Caco-2 (cell line): Measurements from ENCODE around the gene PIGM. TPM values are rescaled to one million over a fixed set of nuclear protein-coding genes. Genes with fewer than 3 reads are reported as not detected.

Source experiments
- BruUV-seq: library from RNA; stranded (reverse); fragments of 400-500 nt; replicated peaks from 2 replicates; lab custom pipeline; 2021; lab: Mats Ljungman, UMichigan
- CTCF ChIA-PET: fragments of 300-600 bp; sonication (Branson Sonifier 250); formaldehyde crosslinking; loops from one replicate; lab custom pipeline; 2022; ENCODE audit warnings: antibody characterized with exemption; lab: Charles Lee
- POLR2A ChIA-PET: fragments of 300-600 bp; sonication (Branson Sonifier 250); formaldehyde crosslinking; loops from one replicate; lab custom pipeline; 2022; ENCODE audit warnings: antibody characterized with exemption; lab: Charles Lee
- DNase-seq, 2 experiments: peaks; one replicate each; pipeline versions ENCODE4 v3.0.0 to v3.0.0-alpha.2; 2020 to 2022
- H3K27me3 ChIP-seq: replicated peaks from 2 replicates; pipeline ENCODE4 v1.6.0; 2011; ENCODE audit warnings: low read length; ENCODE audit not compliant: control insufficient read depth, insufficient read depth
- H3K36me3 ChIP-seq: 2 replicates; pipeline ENCODE4 v1.5.1; 2011; ENCODE audit warnings: low read length; ENCODE audit not compliant: control insufficient read depth, insufficient read depth
- H3K4me1 ChIP-seq: fragments of 250-450 bp; sonication (Bioruptor Pico); 2 replicates; pipeline ENCODE4 v1.5.1; 2020; ENCODE audit warnings: mild to moderate bottlenecking
- H3K4me3 ChIP-seq: 2 replicates; pipeline ENCODE4 v1.5.1; 2011; ENCODE audit warnings: low read depth, mild to moderate bottlenecking, control low read depth, low read length
- H3K9me3 ChIP-seq: fragments of 250-450 bp; sonication (Bioruptor Pico); 2 replicates; pipeline ENCODE4 v1.5.1; 2020; ENCODE audit warnings: mild to moderate bottlenecking, moderate library complexity
- H3K27ac Mint-ChIP-seq: one replicate; pipeline ENCODE4 v1.8.0; 2022; ENCODE audit warnings: mixed read lengths; ENCODE audit not compliant: unreplicated experiment
- H3K27me3 Mint-ChIP-seq: one replicate; pipeline ENCODE4 v1.8.0; 2022; ENCODE audit warnings: mixed read lengths; ENCODE audit not compliant: insufficient read depth, unreplicated experiment
- H3K36me3 Mint-ChIP-seq: one replicate; pipeline ENCODE4 v1.8.0; 2022; ENCODE audit warnings: mild to moderate bottlenecking, mixed read lengths; ENCODE audit not compliant: insufficient read depth, unreplicated experiment
- H3K4me1 Mint-ChIP-seq: one replicate; pipeline ENCODE4 v1.8.0; 2022; ENCODE audit warnings: low read depth, mixed read lengths; ENCODE audit not compliant: unreplicated experiment
- H3K4me3 Mint-ChIP-seq: one replicate; pipeline ENCODE4 v1.8.0; 2022; ENCODE audit warnings: mild to moderate bottlenecking, moderate library complexity, mixed read lengths; ENCODE audit not compliant: unreplicated experiment
- H3K9me3 Mint-ChIP-seq: one replicate; pipeline ENCODE4 v1.8.0; 2022; ENCODE audit warnings: mixed read lengths; ENCODE audit not compliant: unreplicated experiment
- intact Hi-C: fragments of 100-400 bp; cut with micrococcal nuclease; formaldehyde crosslinking; loops from one replicate; pipeline ENCODE4 v1.10.0; 2022; ENCODE audit not compliant: unreplicated experiment
- total RNA-seq: library from RNA; stranded (reverse); gene quantifications from 2 replicates; pipeline ENCODE4 v1.2.3, GENCODE V29; 2022
- TF ChIP-seq, protein P1 (sequence below), 2 experiments: fragments of 200-600 bp in 1 of 2; IDR thresholded peaks; 1 replicate in 1 of 2; 2 replicates in 1 of 2; pipeline versions ENCODE4 v1.5.1 to v1.8.0; 2011 to 2022; ENCODE audit warnings: antibody characterized with exemption in 1 of 2, control low read depth in 1 of 2, inconsistent platforms in 1 of 2, low read depth in 1 of 2, low read length in 1 of 2, mild to moderate bottlenecking in 1 of 2, moderate library complexity in 1 of 2; ENCODE audit not compliant: insufficient read depth in 1 of 2, severe bottlenecking in 1 of 2, unreplicated experiment in 1 of 2

Gene PIGM
- total RNA-seq, 1 experiment from 2014 or later = 5.5 TPM

DNA sequence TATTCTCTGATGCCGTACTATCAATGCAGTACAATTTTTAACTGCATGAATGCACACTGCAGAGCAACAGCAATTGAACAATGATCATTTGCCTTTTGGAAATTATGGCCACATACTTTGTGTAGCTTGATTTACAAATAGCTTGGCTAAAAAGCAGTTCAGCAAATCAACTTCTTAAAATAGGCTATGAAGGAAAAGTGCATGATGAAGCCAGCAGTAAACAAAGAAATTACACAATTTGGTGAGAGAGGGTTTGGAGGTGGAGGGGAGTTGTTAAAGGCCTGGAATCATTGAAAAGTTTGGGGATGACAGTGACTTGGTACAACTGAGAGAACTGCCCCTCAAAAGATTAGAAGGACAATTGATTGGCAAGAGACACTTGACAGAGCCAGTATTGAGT lies 6.5 kb downstream of the PIGM start:
- CTCF ChIA-PET = no interaction called here
- Mint-ChIP-seq H3K27ac (no peak overlapping the region), H3K4me3 (no peak overlapping the region), H3K27me3 (peaks cover 10% of the 10 kb centered on the region), H3K36me3 (no peaks in the 10 kb centered on the region), H3K4me1 (peaks cover 3% of the 10 kb centered on the region), H3K9me3 (no peaks in the 10 kb centered on the region)
- intact Hi-C loops = no loop called here
- no TSS peak for BruUV-seq
- Histone ChIP-seq H3K4me1 (peaks cover 3% of the 10 kb centered on the region), H3K27me3 (no peaks in the 10 kb centered on the region), H3K4me3 (no peak overlapping the region), H3K36me3 (no peaks in the 10 kb centered on the region), H3K9me3 (no peaks in the 10 kb centered on the region)
- TF ChIP-seq, protein P1, sequence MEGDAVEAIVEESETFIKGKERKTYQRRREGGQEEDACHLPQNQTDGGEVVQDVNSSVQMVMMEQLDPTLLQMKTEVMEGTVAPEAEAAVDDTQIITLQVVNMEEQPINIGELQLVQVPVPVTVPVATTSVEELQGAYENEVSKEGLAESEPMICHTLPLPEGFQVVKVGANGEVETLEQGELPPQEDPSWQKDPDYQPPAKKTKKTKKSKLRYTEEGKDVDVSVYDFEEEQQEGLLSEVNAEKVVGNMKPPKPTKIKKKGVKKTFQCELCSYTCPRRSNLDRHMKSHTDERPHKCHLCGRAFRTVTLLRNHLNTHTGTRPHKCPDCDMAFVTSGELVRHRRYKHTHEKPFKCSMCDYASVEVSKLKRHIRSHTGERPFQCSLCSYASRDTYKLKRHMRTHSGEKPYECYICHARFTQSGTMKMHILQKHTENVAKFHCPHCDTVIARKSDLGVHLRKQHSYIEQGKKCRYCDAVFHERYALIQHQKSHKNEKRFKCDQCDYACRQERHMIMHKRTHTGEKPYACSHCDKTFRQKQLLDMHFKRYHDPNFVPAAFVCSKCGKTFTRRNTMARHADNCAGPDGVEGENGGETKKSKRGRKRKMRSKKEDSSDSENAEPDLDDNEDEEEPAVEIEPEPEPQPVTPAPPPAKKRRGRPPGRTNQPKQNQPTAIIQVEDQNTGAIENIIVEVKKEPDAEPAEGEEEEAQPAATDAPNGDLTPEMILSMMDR (IDR thresholded peaks at IDR 0.05; ENCODE audit: insufficient read depth in 1 of 2, low read depth in 1 of 2, low read length in 1 of 2, severe bottlenecking in 1 of 2, unreplicated experiment in 1 of 2) = no peak
- DNase-seq = no peak
- POLR2A ChIA-PET = no interaction called here

DNA sequence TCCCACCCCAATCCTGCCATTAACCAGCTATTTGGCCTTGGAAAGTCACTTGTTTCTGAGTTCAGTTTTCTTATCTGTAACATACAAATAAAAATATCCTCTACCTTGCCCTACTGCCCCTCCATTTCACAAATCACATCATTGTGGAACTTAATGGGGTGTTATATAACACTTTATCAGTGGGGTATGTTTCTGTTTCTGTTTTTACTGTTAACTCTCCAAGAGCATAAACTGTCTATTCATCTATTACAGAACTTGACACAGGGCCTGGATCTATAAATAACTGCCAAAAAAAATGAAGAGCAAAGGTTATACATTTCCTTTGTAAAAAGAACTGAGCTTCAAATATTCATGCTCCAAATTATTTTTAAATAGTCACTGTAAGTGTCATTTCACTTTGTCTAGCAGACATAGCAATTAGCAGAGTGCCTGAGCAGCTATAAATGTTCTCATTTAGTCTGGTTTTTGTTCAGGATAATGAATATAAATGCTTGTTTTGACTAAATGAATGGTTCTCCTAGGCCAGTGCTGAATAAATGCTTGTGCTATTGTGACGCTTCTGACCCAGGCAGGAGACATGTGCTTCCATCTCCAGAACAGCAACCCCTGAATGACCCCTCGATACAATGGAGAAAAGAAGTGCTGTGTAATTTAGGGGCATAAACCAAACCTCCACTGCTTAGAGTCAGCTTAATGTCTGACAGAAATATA lies 7.4 kb downstream of the PIGM start:
- Histone ChIP-seq H3K9me3 (no peaks in the 10 kb centered on the region), H3K36me3 (no peaks in the 10 kb centered on the region), H3K27me3 (no peaks in the 10 kb centered on the region), H3K4me3 (no peak overlapping the region), H3K4me1 (no peaks in the 10 kb centered on the region)
- ChIA-PET POLR2A (no interaction called here), CTCF (interaction anchor here (0.6 kb wide), 1 partner anchor 9 kb away, joined by 3 read pairs; no protein-coding TSS in a partner anchor)
- no peaks in the 10 kb centered on the region for H3K4me1 Mint-ChIP-seq
- H3K9me3 Mint-ChIP-seq = no peaks in the 10 kb centered on the region
- TF ChIP-seq, protein P1 (IDR thresholded peaks at IDR 0.05; ENCODE audit: insufficient read depth in 1 of 2, low read depth in 1 of 2, low read length in 1 of 2, severe bottlenecking in 1 of 2, unreplicated experiment in 1 of 2) = no peak
- no peaks in the 10 kb centered on the region for H3K36me3 Mint-ChIP-seq
- intact Hi-C loops = no loop called here
- H3K4me3 Mint-ChIP-seq = no peak overlapping the region
- H3K27ac Mint-ChIP-seq = no peak overlapping the region
- BruUV-seq = no TSS peak
- H3K27me3 Mint-ChIP-seq = peaks cover 10% of the 10 kb centered on the region
- no peak for DNase-seq

DNA sequence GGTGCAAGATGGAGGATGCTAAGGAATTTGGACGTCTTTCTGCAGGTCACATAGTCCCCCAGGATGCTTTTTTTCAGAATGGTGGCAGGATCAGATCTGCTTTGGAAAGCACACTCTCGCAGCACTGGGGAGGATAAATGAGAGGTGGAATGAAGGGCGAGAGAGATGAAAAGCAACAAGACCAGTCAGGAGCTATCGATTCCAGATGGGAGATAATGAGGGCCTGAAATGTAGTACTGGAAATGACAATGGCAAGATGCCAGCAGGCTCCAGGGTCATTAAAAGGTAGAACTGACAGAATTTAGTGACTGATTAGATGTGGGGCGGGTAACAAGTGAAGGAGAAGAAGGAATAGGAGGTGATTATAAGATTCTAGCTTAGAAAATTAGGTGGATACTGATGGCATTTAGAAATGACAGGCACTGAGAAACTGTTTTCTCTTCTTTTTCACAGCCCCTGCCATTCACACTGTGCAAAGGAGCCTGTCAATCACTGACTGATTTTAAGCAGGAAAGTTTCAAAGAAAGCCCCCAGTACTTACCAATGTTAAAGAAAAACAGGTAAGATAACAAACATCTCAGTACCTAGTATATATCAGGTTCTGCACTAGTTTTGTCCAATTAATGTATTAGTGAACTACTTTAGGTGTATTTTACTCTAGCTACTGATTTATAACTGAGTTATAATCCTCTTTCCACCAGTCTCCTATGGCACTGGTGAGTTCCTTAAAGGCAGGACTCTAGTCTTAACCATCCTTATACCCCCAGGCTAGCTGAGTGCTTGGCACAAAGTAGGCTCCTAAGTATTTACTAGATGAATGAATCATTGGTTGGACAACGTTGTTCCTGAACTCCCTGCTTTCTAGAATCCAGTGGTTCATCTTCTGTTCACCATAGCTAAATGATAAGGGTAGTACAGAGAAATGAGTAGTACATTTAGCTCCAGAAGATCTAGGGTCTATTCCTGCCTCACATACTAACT lies 9.2 kb downstream of the PIGM start:
- H3K4me3 ChIP-seq = no peak overlapping the region
- DNase-seq = no peak
- BruUV-seq = no TSS peak
- intact Hi-C loops = no loop called here
- no peak overlapping the region for H3K4me3 Mint-ChIP-seq
- H3K36me3 ChIP-seq = no peaks in the 10 kb centered on the region
- H3K27ac Mint-ChIP-seq = no peak overlapping the region
- no peaks in the 10 kb centered on the region for H3K36me3 Mint-ChIP-seq
- peaks cover 7% of the 10 kb centered on the region for H3K4me1 Mint-ChIP-seq
- ChIA-PET CTCF (interaction anchor here (1.0 to 1.1 kb wide), 3 partner anchors 9 to 224 kb away, joined by 3 to 6 read pairs (median 4); partner anchors contain the start of gene PIGM), POLR2A (no interaction called here)
- H3K27me3 ChIP-seq = no peaks in the 10 kb centered on the region; the same call in 1 of the 2 replicates
- no peaks in the 10 kb centered on the region for H3K9me3 Mint-ChIP-seq
- TF ChIP-seq, protein P1 (IDR thresholded peaks at IDR 0.05; ENCODE audit: insufficient read depth in 1 of 2, low read depth in 1 of 2, low read length in 1 of 2, severe bottlenecking in 1 of 2, unreplicated experiment in 1 of 2) = no peak
- H3K9me3 ChIP-seq = no peaks in the 10 kb centered on the region
- peaks cover 13% of the 10 kb centered on the region for H3K27me3 Mint-ChIP-seq
- no peaks in the 10 kb centered on the region for H3K4me1 ChIP-seq
